NCI-H226 (cell line): Measurements from ENCODE around the gene EHBP1L1.
A peak's percentile ranks its signal among the peaks of the same experiment; 100 is the strongest.
"Not testable (repeated sequence)": the region's sequence is repeated elsewhere in the genome, so short reads cannot be mapped to it uniquely, and the experiment has no call there.

Experiments
- DNase-seq: peaks from one replicate; pipeline ENCODE4 v3.0.0-alpha.2; 2015

The EHBP1L1 gene

DNA sequence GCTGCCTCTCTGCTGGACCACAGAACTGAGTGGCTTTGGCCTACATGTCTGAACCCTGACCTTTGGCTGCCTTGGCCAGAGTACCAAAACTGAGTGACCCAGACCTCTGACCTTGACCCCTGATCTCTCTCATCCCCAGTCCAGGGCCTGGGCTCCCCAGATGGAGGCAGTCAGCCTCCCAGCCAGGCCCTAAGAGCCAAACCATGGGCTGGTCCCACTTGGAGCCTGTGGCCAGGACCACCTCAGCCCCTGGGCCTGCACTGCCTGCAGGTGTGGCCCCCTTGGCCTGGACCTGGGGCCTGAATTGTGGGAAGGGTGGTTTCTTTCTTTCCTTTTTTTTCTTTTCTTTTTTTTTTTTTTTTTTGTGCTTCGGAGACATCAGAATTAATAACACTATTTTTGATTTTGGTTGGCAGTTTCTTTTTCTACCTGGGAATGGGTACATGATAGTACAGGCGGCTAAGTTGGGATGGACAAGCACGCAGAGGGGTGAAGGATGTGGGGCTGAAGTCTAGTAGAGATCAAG, 61.2 kb downstream of the EHBP1L1 start:
- no peak for DNase-seq

DNA sequence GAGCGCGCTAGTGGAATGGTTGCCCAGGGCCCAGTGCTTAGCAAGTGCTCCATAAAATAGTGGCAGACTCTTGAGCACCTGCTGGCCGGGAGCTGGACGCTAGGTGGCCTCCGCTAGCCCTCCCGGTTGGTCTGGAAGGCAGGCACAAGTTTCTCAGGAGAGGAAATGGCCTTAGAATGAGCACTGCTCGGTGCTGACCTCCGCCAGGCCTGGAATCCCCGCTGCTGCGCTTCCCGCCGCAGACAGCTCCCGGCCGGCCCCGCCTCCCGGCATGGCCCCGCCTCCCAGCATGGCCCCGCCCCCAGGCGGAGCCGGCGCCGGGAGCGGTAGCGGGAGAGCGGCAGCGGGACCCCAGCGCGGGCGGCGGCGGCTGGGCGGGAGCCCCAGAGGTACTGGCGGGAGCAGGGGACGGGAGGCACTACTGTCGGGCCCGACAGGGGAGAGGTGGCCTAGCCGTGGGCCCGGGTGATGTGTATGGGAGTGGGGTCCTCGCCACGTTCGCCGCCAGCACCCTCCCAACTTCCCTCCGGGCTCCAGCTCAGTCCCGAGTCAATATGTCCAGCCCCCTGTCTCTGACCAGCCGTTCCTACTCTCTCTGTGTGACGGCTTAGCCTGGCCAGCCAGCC, 62.1 kb downstream of the EHBP1L1 start, which contains the start of gene SIPA1:
Gene SIPA1 (plus strand): TSS at position 308 of the 626 bp plus-strand sequence. CDS start 2,821 bp downstream, outside the sequence.
- DNase-seq, result peak; percentile 90

DNA sequence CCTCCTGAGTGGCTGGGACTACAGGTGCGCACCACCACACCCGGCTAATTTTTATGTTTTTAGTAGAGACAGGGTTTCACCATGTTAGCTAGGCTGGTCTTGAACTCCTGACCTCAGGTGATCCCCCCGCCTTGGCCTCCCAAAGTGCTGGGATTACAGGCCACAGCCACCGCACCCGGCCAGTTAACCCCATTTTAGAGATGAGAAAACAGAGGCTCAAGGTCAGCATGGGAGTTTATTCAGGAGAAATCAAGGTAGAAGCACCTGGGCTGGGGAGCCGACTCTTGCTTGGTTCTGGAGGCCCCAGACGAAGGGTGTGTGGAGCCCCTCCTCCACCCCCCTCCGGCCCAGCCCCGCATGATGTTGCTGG, 63.4 kb downstream of the EHBP1L1 start:
- not testable (repeated sequence) for DNase-seq

DNA sequence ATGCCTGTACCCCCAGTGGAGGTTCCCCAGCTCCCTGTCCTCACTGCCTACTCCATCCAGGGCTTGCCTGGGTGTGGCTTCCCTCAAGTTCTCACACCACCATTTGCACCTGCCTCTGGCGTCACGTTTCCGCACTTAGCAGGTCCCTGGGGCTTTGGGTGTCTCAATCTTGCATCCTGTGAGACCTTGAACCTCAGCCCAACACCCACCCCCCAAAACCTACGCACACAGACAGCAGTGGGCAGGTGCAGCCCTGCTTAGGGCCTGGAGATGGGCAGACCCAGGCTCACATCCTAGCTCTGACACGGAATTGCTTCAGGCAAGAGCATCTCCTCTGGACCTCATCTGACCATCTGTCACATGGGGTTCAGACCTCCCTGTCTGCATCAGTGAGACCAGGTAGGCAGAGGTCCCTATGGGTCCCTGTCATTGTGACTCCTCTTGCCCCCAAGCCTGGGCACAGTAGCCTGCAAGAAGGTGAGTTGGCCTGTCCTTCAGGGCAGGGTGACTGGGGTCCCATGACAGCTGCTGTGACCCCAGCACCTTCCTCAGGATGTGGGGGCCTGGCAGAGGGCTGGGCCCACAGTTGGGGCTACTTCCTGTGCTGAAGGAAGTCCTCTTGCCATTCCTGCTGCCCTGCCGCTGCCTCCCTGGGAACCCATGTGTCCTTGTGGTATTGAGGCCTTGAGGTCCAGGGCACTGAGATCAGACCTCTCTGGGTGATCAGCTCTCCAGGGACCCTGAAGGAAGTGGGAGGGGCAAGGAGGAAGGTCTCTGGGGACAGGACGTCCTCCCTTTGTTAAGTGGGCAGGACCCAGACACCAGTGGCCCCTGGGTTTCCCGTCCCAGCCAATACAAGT, 64.0 kb downstream of the EHBP1L1 start:
- DNase-seq, result no peak

DNA sequence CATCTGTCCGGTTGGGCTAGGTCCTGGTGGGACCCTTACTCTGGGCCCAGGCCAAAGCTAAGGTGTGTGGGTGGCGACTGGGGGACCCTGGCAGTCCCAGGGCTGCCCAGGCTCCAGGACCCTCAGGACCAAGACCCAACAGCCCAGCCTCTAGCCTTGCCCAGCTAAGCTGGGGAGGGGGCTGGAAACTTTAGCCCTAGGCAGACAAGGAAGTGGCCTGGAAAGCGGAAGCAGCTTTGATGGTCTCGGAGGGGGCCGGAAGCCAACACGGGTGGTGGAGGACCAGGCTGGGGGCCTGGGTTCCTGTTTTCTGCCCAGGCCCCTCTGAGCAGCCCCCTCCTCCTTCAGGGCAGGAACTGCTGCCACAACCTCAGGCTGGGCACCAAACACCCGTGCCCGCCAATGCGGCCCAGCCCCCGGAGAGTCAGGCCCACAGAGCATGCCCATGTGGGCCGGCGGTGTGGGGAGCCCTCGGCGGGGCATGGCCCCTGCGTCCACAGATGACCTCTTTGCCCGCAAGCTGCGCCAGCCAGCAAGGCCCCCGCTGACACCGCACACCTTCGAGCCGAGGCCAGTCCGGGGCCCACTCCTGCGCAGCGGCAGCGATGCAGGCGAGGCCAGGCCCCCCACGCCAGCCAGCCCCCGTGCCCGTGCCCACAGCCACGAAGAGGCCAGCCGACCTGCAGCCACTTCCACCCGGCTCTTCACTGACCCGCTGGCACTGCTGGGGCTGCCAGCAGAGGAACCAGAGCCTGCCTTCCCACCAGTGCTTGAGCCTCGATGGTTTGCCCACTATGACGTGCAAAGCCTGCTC, 64.8 kb downstream of the EHBP1L1 start:
- DNase-seq, result no peak

DNA sequence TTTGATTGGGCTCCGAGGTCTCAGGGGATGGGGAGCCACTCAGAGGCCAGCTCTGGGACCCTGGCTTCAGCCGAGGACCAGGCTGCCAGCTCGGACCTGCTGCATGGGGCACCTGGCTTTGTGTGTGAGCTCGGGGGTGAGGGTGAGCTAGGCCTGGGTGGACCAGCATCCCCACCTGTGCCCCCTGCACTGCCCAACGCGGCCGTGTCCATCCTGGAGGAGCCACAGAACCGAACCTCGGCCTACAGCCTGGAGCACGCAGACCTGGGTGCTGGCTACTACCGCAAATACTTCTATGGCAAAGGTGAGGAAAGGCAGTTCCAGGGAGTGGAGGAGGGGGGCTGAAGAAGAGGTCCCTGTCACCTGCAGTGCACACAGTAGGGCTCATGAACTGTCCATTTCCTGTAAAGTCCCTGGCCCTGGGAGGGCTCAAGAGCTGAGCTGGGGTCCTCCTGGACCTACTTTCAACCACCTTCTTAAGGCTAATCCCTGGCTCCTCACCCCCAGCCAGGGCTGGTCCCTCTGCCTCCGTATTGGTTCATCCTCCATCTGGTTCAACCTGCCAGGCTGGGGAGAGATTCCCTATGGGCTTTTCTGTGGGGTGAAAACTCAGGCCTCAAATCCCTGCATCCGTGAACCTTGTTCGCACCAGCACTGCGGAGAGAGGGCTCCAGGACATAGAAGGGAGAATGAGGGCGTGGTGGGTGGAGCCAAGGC, 65.6 kb downstream of the EHBP1L1 start:
- DNase-seq, result no peak
